Measurements from ENCODE around the gene S100G. TPM values are rescaled to one million over a fixed set of nuclear protein-coding genes. Genes with fewer than 3 reads are reported as not detected.
"Not testable (repeated sequence)": the region's sequence is repeated elsewhere in the genome, so short reads cannot be mapped to it uniquely, and the experiment has no call there.

Gene S100G
- not detected in 2 replicates for polyA plus RNA-seq (2013)

- Histone ChIP-seq H3K4me2 (ENCODE audit: low read length) (no peak within 1 kb of the TSS), H4K12ac (ENCODE audit: low read depth, low read length) (no peak within 1 kb of the TSS), H4K91ac (ENCODE audit: low read depth, low read length) (no peak within 1 kb of the TSS), H3K18ac (ENCODE audit: low read length) (no peak within 1 kb of the TSS), H3K79me2 (ENCODE audit: control insufficient read depth, insufficient read depth, low read length, poor library complexity) (no peaks in the 10 kb centered on the region), H4K8ac (ENCODE audit: low read depth, low read length) (no peak within 1 kb of the TSS), H3K79me1 (ENCODE audit: low read length) (no peaks in the 10 kb centered on the region), H3K36me3 (ENCODE audit: control insufficient read depth in 1 of 2, insufficient read depth in 2 of 2, low read length in 2 of 2) (peaks cover 0 to 7% of the 10 kb centered on the region in 2 experiments), H3K4me1 (ENCODE audit: control insufficient read depth in 1 of 2, insufficient read depth in 2 of 2, low read length in 2 of 2) (no peaks in the 10 kb centered on the region), H3K9me3 (ENCODE audit: insufficient read depth, low read depth, low read length) (no peaks in the 10 kb centered on the region), H2AK5ac (ENCODE audit: low read length) (no peak within 1 kb of the TSS), H2BK5ac (ENCODE audit: low read depth, low read length, poor library complexity) (no peak within 1 kb of the TSS), H3K27ac (ENCODE audit: low read depth, low read length) (no peak within 1 kb of the TSS), H3K4me3 (ENCODE audit: low read depth, low read length) (no peak within 1 kb of the TSS), H2BK120ac (ENCODE audit: insufficient read depth, low read length, poor library complexity) (no peak within 1 kb of the TSS), H3K4ac (ENCODE audit: low read depth, low read length) (no peak within 1 kb of the TSS), H3K23ac (ENCODE audit: low read length) (no peak within 1 kb of the TSS), H2BK12ac (ENCODE audit: low read length) (no peak within 1 kb of the TSS), H2AFZ (ENCODE audit: insufficient read depth, low read length, poor library complexity) (no peak within 1 kb of the TSS), H3K9ac (ENCODE audit: low read length) (no peak within 1 kb of the TSS), H3K27me3 (ENCODE audit: insufficient read depth, low read length) (no peaks in the 10 kb centered on the region), H3K14ac (ENCODE audit: low read length) (no peak within 1 kb of the TSS)
- no CpG with 5 or more reads among the region's 4 CpGs for WGBS (ENCODE audit: extremely low coverage, insufficient coverage, insufficient read length)
- DNase-seq = no peak
Measured at GRCh38 chrX:16649858-16650257, at the start of gene S100G. Gene S100G (plus strand): TSS chrX:16650158. CDS start chrX:16651007, 849 bp downstream.

- Histone ChIP-seq H3K79me1 (ENCODE audit: low read length) (no peaks in the 10 kb centered on the region), H3K4me1 (ENCODE audit: control insufficient read depth in 1 of 2, insufficient read depth in 2 of 2, low read length in 2 of 2) (no peaks in the 10 kb centered on the region), H2AFZ (ENCODE audit: insufficient read depth, low read length, poor library complexity) (no peak overlapping the region), H2BK12ac (ENCODE audit: low read length) (no peak overlapping the region), H2BK120ac (ENCODE audit: insufficient read depth, low read length, poor library complexity) (no peak overlapping the region), H4K12ac (ENCODE audit: low read depth, low read length) (no peak overlapping the region), H3K9me3 (ENCODE audit: insufficient read depth, low read depth, low read length) (no peaks in the 10 kb centered on the region), H3K79me2 (ENCODE audit: control insufficient read depth, insufficient read depth, low read length, poor library complexity) (no peaks in the 10 kb centered on the region), H3K4me2 (ENCODE audit: low read length) (no peak overlapping the region), H2AK5ac (ENCODE audit: low read length) (no peak overlapping the region), H3K27ac (ENCODE audit: low read depth, low read length) (no peak overlapping the region), H3K14ac (ENCODE audit: low read length) (no peak overlapping the region), H4K8ac (ENCODE audit: low read depth, low read length) (no peak overlapping the region), H3K27me3 (ENCODE audit: insufficient read depth, low read length) (no peaks in the 10 kb centered on the region), H3K36me3 (ENCODE audit: control insufficient read depth in 1 of 2, insufficient read depth in 2 of 2, low read length in 2 of 2) (peaks cover 0 to 5% of the 10 kb centered on the region in 2 experiments), H2BK5ac (ENCODE audit: low read depth, low read length, poor library complexity) (no peak overlapping the region), H3K23ac (ENCODE audit: low read length) (no peak overlapping the region), H3K9ac (ENCODE audit: low read length) (no peak overlapping the region), H4K91ac (ENCODE audit: low read depth, low read length) (no peak overlapping the region), H3K4ac (ENCODE audit: low read depth, low read length) (no peak overlapping the region), H3K18ac (ENCODE audit: low read length) (no peak overlapping the region), H3K4me3 (ENCODE audit: low read depth, low read length) (no peak overlapping the region)
- no peak for DNase-seq
- no CpG with 5 or more reads among the region's 4 CpGs for WGBS (ENCODE audit: extremely low coverage, insufficient coverage, insufficient read length)
Measured at GRCh38 chrX:16601885-16602284, 48.1 kb upstream of the S100G start.

GRCh38 chrX:16603235-16603634, 46.7 kb upstream of the S100G start:
- H3K4me3 ChIP-seq (ENCODE audit: low read depth, low read length); H3K9me3 ChIP-seq (ENCODE audit: insufficient read depth, low read depth, low read length); H3K79me2 ChIP-seq (ENCODE audit: control insufficient read depth, insufficient read depth, low read length, poor library complexity); H2BK120ac ChIP-seq (ENCODE audit: insufficient read depth, low read length, poor library complexity); H2BK12ac ChIP-seq (ENCODE audit: low read length); H2AFZ ChIP-seq (ENCODE audit: insufficient read depth, low read length, poor library complexity); H3K79me1 ChIP-seq (ENCODE audit: low read length); H3K18ac ChIP-seq (ENCODE audit: low read length); DNase-seq; H3K4ac ChIP-seq (ENCODE audit: low read depth, low read length); H3K36me3 ChIP-seq (ENCODE audit: control insufficient read depth in 1 of 2, insufficient read depth in 2 of 2, low read length in 2 of 2); H3K4me1 ChIP-seq (ENCODE audit: control insufficient read depth in 1 of 2, insufficient read depth in 2 of 2, low read length in 2 of 2); H2AK5ac ChIP-seq (ENCODE audit: low read length); H3K9ac ChIP-seq (ENCODE audit: low read length); H4K91ac ChIP-seq (ENCODE audit: low read depth, low read length); H4K12ac ChIP-seq (ENCODE audit: low read depth, low read length); H4K8ac ChIP-seq (ENCODE audit: low read depth, low read length); H2BK5ac ChIP-seq (ENCODE audit: low read depth, low read length, poor library complexity); H3K4me2 ChIP-seq (ENCODE audit: low read length); H3K27ac ChIP-seq (ENCODE audit: low read depth, low read length); H3K27me3 ChIP-seq (ENCODE audit: insufficient read depth, low read length); H3K23ac ChIP-seq (ENCODE audit: low read length); H3K14ac ChIP-seq (ENCODE audit: low read length): not testable (repeated sequence)
- WGBS (ENCODE audit: extremely low coverage, insufficient coverage, insufficient read length) = no CpG with 5 or more reads among the region's 6 CpGs

- Histone ChIP-seq H3K23ac (ENCODE audit: low read length) (no peak overlapping the region), H4K8ac (ENCODE audit: low read depth, low read length) (no peak overlapping the region), H3K79me1 (ENCODE audit: low read length) (no peaks in the 10 kb centered on the region), H3K27me3 (ENCODE audit: insufficient read depth, low read length) (no peaks in the 10 kb centered on the region), H2BK12ac (ENCODE audit: low read length) (no peak overlapping the region), H3K4me3 (ENCODE audit: low read depth, low read length) (no peak overlapping the region), H3K4me2 (ENCODE audit: low read length) (no peak overlapping the region), H4K12ac (ENCODE audit: low read depth, low read length) (no peak overlapping the region), H2AK5ac (ENCODE audit: low read length) (no peak overlapping the region), H2BK5ac (ENCODE audit: low read depth, low read length, poor library complexity) (no peak overlapping the region), H3K79me2 (ENCODE audit: control insufficient read depth, insufficient read depth, low read length, poor library complexity) (no peaks in the 10 kb centered on the region), H3K4me1 (ENCODE audit: control insufficient read depth in 1 of 2, insufficient read depth in 2 of 2, low read length in 2 of 2) (no peaks in the 10 kb centered on the region), H3K4ac (ENCODE audit: low read depth, low read length) (no peak overlapping the region), H3K18ac (ENCODE audit: low read length) (no peak overlapping the region), H3K27ac (ENCODE audit: low read depth, low read length) (no peak overlapping the region), H4K91ac (ENCODE audit: low read depth, low read length) (no peak overlapping the region), H3K36me3 (ENCODE audit: control insufficient read depth in 1 of 2, insufficient read depth in 2 of 2, low read length in 2 of 2) (peaks cover 0 to 5% of the 10 kb centered on the region in 2 experiments), H2BK120ac (ENCODE audit: insufficient read depth, low read length, poor library complexity) (no peak overlapping the region), H3K9me3 (ENCODE audit: insufficient read depth, low read depth, low read length) (no peaks in the 10 kb centered on the region), H3K14ac (ENCODE audit: low read length) (no peak overlapping the region), H3K9ac (ENCODE audit: low read length) (no peak overlapping the region), H2AFZ (ENCODE audit: insufficient read depth, low read length, poor library complexity) (no peak overlapping the region)
- no peak for DNase-seq
- no CpG with 5 or more reads among the region's 4 CpGs for WGBS (ENCODE audit: extremely low coverage, insufficient coverage, insufficient read length)
Measured at GRCh38 chrX:16603822-16604221, 46.1 kb upstream of the S100G start.
